Hematopoietic multipotent progenitor cell treated with erythropoietin and hydrocortisone succinate and interleukin-3 and kit ligand, for 8 days (in vitro differentiated cells): ENCODE data around the gene FCHSD1.

ENCODE experiments used
- DNase-seq: peaks from one replicate; pipeline ENCODE4 v3.0.0-alpha.2; 2015

FCHSD1 gene

DNA sequence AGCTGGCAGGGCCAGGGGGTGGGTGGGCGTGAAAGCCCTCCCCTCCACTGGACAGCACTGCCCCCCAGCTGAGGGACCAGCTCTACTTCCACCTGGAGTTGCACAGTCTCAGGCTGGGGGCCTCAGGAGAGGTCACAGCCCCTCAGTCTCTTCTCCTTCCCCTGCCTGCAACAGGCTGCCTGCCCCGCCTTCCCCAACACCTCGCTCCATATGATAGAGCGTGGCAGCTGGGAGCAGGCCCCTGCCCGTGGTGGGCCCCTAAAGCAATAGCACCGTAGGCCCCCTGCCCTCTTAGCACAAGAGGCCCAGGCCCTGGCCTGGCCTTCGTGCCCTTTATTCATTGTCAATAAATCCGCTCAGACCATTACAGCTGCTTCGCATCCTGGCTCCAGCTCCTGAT, 10.5 kb downstream of the FCHSD1 start:
- no peak for DNase-seq

DNA sequence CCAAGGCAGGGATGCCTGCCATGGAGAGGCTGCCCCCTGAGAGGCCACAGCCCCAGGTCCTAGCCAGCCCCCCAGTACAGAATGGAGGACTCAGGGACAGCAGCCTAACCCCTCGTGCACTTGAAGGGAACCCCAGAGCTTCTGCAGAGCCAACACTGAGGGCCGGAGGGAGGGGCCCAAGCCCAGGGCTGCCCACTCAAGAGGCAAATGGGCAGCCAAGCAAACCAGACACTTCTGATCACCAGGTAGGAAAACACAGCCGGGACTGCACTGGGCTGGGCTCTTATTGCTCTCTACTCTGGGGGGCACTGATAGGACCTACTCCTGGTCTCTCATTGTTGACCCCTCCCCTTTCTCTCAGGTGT, 11.2 kb downstream of the FCHSD1 start:
- no peak for DNase-seq

DNA sequence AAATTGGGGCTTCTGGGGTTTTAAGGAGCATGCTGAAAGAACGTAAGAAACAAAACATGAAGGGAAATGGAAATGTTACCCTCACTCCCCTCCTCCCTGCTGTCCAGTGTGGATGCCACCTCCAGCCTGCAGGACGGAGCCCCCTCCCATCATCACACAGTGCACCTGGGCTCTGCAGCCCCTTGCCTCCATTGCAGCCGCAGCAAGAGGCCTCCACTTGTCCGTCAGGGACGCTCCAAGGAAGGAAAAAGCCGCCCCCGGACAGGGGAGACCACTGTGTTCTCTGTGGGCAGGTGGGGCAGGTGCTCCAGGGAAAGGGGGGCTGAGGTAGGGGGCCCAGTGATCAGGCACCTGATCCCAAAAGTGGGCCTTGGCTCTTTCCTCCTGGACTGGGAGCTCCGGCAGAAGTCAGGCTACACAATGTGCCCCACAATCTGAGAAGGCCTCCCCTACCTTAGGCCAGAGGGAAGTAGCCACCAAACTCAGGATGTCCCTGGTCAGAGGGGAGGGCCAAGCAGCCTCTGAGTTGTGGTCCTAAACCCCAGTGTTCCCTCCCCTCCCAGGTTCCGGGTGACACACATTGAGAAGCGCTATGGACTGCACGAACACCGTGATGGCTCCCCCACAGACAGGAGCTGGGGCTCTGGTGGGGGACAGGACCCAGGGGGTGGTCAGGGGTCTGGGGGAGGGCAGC, 11.7 kb downstream of the FCHSD1 start:
- DNase-seq, result no peak

DNA sequence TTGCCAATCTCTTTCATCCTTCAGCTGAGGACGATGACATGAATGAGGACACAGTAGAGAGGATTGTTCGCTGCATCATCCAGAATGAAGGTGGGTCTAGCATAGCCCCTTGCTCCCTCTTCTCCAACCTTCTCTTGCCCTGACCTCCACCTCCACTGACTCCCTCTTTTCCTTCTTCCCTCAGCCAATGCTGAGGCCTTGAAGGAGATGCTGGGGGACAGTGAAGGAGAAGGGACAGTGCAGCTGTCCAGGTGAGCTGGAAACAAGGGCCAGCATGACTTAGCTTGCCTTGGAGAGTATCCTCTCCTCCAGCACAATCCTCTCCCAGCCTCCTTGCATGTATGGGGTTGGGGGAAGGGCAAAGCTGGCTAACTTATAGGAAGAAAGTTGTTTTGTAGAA, 12.4 kb downstream of the FCHSD1 start:
- DNase-seq, result no peak

DNA sequence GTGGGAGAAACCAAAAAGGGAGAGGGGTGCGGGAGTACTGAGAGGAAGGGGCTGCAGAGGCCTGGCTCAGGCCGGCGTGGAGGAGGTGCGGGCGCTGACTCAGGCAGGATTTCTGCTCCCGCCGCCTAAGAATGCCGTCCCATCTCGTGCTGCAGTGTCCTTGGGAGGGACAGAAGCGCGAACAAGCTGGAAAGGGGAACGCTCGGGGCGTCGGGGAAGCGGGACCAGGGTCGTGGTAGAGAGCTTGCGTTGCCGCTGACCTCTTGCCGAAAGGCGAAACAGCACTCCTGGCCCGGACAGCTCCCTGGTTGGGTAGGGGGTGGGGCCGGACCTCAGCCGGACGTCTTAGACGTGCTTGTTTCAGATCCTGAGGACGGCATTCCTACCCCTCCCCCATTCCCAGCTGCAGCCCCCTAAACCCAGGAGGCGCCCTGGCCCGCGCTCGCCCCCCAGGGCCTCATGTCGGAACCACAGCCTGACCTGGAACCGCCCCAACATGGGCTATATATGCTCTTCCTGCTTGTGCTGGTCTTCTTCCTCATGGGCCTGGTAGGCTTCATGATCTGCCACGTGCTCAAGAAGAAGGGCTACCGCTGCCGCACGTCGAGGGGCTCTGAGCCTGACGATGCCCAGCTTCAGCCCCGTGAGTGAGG, 13.3 kb downstream of the FCHSD1 start:
- DNase-seq, result peak; percentile 75

DNA sequence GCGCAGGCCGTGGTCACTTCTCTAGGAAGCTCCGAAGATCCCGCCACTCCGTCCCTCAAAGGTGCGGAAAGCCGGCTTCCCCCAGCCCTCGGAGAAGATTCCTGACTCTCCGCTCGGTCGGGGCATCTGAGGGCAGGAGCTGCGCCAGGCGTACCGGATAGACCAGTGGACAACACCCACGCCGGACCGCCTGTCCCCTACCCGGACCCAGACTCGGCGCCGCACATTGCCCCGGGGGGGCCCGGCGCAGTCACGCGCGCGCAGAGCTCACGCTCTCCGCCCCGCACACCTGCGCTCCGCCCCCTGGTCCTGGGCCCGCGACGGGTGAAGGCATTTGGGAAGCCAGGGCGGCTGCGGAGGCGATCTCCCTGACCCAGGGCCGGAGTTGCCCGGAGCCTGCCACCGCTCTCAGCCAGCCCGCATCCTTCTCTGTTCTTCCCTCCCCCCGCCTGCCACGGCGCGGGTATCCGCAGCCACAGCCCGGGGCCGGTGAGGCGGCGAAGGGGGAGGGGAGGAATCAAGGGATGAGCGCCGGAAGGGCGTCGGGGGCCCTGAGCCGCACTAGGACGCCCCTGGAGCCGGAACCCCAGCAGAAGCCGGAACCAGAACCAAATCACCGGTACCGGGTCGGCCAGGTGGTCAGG, 14.0 kb downstream of the FCHSD1 start:
- DNase-seq, result peak; percentile 26

DNA sequence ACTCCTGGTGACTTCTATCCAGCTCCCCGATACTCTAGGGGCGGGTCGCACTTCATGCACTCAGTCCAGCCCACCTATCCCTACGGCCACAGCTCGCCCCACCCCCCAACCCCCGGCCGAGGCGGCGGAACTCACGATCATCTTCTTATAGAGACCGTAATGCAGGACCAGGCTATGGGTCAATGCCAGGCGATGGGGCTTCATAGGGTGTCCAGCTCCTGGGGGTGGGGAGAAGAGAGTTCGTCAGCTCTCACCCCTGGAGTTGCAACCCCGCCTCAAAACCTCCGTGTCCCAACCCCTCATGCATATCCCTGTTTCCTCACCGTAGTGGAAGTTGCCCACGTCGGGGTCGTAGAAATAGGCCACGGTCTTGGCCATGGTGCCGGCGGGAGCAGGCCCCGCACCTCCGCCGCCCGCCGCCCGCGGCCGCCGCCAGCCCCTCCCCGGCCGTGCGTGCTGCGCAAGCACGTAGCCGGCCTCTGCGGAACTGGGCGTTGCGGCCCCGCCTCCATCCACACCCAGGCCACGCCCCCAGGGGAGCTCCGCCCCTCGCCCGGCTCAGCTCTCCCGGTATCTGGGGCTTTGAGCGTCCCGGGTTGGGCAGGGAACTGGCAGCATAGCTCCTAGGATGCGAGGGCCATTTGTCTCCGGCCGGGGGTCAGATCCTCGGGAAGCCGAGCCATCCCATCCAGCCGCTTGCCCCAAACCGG, 14.7 kb downstream of the FCHSD1 start, which contains the start of the genes HDAC3 and RELL2:
TSS of gene HDAC3 (minus strand) at position 437 of the 710 bp plus-strand sequence. CDS start at position 378, 59 bp downstream.
TSS of gene RELL2 (plus strand) at position 585 of the 710 bp plus-strand sequence. CDS start 1,229 bp downstream, outside the sequence.
- DNase-seq, result peak; percentile 86

DNA sequence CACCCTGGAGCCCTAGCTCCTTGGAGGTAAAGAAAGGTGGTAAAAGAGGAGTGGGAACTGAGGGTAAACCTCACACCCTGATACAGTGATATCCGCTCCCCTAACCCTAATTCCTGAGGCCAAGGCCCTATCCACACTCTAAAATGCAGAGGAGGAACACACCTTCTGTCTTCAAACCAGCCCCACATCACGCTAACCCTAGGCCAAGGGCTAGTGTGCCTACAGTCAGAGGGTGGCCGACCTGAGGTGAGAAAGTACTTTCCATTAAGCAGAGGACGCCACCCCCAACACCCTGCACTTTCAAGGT, 15.2 kb downstream of the FCHSD1 start:
- no peak for DNase-seq

DNA sequence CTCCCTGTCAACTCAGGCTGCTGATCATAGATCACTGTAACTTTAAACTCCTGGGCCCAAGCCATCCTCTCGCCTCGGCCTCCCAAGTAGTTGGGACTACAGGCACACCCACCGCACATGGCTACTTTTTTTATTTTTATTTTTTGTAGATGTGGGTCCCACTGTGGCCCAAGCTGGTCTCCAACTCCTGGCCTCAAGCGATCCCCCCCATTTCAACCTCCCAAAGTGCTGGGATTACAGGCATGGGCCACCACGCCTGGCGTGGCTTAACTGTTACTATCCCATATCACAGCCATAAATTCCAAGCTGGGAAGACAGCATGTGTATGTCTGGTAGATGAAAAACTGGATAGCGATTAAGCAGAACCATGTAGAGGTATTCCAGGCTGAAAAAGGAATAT, 15.6 kb downstream of the FCHSD1 start:
- DNase-seq, result no peak

DNA sequence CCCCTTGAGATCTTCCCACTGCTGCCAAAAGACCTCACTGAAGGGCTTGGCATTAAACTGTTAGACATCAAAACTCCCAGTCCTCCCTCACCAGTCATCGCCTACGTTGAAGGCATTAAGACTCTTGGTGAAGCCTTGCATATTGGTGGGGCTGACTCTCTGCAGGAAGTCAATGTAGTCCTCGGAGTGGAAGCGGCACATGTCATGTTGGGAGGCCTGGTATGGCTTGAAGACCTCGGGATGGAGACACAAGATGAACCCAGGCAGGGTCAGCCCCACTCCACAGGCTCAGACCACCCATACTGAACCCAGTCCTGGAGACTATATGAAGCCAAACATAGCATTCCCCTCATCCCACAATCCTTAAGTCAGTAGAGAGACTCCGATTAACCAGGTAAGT, 16.5 kb downstream of the FCHSD1 start:
- DNase-seq, result no peak

DNA sequence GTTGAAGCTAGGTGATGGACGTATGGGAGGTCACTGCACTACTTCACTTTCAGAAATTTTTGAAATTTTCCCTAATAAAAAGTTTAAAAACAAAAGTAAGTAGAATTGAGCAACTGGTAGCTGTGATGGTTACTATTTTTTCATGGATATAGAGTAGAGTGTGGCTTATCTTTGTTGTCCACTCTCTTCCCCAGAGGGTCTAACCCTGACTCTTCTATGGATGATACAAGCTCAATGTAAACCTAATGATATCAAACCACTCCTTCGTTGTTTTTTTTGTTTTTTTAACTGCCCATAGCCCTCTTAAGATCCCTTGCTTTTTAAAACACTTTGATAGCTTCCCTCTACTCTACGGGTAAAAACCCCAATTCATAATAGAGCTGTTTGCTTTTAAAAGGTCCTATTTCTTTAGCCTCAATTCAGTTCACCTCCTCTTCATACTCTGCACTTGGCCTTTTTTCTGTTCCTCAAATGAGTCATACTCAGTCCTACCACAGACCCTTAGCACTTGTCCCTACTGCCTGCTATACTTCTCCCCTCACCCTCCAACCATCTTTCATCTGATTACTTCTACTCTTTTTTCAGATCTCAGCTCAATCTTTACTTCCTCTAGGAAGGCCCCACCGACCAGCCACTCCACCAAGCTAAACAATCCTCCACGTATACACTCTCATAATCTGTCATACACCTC, 17.2 kb downstream of the FCHSD1 start:
- DNase-seq, result peak; percentile 67

DNA sequence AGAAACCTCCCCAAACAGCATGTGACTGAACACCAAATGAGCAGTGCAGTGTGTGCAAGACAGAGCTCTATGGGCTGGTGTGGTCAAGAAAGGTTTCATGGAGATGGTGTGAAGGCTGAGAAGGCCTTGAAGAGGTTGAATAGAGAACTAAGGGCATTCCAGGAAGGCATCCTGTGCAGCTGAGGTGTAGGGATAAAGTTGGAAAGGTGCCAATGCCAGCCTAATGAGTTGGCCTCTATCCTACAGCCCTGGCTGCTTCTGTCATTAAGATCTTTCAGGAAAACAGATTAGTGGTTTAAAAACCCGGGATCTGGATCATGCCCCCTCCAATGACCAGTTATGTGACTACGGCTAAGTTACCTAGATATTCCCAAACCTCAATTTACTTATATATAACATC, 18.6 kb downstream of the FCHSD1 start:
- no peak for DNase-seq

DNA sequence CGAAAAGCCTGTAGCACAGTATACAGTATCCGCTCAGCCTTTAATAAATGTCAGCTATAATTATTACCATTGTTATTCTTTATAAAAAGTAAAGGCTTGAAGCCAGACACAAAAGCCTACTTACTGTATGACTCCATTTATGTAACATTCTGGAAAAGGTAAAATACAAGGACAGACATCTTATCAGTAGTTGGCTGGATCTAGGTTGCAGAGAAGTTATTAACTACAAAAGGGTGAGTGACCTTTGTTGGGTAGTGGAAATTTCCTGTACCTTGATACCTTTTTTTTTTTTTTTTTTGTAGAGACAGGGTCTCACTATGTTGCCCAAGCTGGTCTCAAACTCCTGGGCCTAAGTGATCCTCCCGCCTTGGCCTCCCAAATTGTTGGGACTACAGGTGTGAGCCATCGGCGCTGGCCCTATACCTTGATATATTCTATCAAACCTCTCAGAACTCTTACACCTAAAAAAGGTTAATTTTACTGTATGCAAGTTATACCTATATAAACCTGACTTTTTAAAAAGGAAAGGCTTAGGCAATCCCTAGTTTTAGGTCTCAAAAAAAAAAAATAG, 20.6 kb downstream of the FCHSD1 start:
- no peak for DNase-seq

DNA sequence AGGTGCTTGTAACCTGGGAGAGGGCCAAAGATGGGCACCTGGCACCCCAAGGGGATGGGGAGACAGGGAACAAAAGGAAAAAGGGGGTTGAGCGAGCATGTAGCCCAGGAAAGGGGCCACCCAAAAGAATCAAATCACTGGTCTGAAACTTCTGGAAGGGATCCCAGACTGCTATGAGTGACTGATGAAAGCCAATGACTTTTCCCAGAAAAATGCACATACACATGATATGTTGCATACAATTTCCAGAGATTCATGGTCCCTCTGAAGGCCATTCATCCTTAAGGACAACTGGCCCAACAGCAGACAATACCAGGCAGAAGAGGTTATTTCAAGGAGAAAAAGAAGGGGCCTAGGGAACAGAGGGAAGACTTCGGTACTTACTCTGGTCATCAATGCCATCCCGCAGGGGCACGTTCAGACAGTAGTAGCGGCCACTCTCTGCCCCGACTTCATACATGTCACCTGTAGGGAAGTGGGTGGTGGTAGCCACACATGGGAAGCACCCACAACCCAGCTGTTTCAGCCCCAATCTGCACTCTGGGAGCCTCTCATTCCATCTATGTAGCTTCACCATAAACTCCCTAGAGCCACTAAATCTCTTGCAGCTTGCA, 22.9 kb downstream of the FCHSD1 start:
- no peak for DNase-seq

DNA sequence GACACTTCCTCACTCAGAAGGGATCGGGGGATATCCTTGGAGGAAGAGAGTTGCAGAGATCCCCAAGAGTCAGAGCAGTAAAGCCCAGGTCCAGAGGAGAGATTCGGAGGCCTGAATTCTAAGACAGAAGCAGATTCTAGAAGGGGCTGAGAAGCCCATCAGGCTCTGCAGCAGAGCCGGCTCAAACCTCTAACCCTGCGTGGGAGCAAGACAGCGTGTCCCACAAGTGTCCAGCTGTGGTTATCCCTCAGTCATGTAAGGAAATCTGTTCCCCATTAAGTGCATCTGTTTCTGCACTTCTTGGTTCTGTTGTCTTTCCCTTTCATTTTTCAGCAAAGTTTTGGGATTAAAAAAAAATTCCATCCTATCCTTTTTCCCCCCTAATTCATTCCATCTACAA, 27.6 kb downstream of the FCHSD1 start:
- no peak for DNase-seq

DNA sequence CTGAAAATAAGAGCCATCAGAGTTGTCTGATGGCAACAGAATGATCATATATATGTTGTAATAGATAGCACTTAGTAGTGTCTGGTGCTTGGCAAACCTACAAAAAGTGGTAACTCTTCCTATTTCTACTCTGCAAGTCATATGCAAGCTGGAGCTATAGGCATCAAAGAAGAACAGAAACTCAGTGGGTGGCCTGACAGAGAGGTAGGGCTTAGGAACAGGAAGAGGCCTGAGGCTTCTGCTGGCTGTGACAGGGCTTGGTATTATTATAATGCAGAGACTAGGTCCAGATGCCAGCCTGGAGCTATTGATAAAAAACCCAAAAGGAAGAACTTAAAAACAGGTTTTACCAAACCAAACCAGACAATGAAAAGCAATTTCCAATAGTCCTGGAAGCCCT, 28.0 kb downstream of the FCHSD1 start:
- DNase-seq, result no peak

DNA sequence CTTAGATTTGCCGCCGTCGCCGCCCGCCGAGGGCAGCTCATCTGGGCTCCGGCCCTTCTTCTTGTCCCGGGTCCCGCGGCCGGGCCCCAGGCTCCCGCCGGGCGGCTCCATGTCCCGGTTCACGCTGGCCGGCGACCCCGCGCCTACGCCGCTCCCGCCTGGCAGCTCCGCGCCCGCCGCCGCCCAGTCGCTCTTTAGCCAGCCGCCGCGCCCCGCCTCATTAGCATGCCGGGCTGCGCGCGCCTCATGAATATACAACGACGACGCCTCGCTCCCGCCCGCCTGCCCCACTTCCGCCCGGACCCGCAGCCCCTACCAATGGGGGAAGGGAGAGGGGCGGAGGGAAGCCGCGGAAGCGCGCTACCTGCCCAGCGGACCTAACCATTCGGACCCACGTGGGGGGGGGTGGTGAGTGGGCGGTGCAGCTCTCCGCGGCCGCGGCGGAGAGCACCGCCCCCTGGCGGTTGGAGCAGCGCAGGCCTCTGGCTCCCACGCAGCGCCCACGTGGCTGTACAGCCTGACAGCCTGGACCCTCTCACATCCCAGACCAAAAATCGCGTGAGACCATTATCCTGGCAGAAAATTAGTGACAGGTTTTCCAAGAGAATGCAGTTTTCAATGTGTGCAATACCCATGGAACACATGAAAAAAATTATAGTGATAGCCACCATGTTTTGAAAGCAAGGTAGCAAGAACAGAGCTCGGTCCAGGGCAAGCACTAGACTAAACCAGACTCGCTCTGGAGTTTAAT, 32.2 kb downstream of the FCHSD1 start, which contains the start of gene DIAPH1:
TSS of gene DIAPH1 (minus strand) at position 197 of the 751 bp plus-strand sequence. CDS start at position 111, 86 bp downstream.
- peak; percentile 96 for DNase-seq

DNA sequence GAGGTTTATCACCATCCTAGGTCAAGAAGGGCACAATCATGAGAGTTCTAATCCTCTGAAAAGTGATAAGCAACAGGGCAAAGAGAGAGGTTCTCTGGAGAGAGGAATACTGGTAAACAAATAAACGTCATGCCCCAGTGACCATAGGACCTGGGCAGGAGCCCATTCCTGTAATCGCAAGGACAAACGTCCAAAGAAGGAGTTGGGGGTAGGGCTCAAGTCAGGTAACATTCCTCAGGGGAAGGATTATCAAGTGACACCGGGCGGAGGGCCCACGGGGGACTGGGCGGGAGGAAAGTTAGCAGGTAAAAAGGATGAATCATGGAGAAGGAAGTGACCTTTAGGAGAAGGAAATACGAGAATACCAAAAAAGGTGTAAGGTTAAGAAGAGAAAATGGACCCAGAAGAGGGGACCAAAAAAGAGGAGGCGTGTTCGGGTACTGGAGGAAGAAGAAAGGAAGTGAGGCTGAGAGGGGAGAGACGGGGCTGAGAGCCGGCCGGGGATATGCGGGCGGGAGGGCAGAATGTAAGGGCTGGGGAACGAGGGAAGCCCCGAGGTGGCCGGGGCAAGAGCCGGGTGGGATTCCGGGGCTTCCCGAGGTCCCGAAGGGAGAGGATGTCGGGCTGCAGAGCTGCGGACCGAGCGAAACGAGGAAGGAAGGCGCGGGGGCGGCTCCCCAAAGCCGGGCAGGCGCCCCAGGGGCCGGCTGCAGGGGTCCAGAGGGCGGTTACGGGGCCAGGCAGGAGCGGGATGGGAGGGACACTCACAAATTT, 33.0 kb downstream of the FCHSD1 start:
- peak; percentile 56 for DNase-seq

DNA sequence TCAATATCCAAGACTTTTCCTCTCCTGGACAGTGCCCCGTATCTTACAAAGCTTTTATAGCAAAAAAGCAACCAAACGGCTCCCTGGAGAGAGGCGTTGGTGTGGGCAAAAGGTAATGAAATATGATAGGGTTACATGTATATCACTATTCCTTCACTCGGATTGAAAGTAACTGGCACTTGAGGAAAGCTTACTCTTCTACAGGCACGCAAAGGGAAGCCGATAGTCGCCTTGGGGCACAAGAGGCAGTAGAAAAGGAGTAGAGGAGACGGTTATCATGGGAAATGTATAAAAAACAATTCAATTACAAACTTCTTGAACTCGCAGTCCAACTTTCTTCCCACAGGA, 33.6 kb downstream of the FCHSD1 start:
- peak; percentile 36 for DNase-seq

DNA sequence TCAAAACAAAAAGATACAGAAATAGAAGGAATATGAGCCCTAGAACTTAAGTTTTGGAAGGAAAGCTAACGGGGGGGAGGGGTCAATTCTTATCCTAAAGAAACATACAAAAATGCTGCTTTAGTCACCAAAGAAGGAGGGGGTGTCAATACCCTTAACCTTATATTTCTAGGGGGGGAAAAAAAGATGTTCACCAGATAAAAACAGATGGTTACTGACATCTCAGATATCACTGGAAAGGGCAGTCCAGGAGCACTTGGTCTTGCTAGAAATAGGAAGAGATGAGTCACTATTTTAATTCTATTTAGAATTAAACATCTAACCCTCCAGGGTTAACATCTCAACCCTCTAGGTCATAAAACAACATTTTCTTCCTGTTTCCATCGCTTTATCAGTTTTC, 34.1 kb downstream of the FCHSD1 start:
- DNase-seq, result peak; percentile 80
